Stimulated activated naive B cell treated with anti-CD40 and anti-IgM and Interleukin-4, amounts not matched to agents 10 μg/mL and 1 μg/mL and 100 μg/mL, for 72 hours (primary cell): Measurements from ENCODE around the gene AXIN1.
A peak's percentile ranks its signal among the peaks of the same experiment; 100 is the strongest.

Source experiments
- ATAC-seq, 2 donors: fragments of 150-1000 bp; cut with Tn5 transposase; replicated peaks; 2 replicates each; pipeline ENCODE4 v1.10.0; 2021; ENCODE audit warnings: moderate library complexity in 1 of 2
- DNase-seq: peaks from one replicate; pipeline ENCODE4 v3.0.0; 2021
- H3K27ac Mint-ChIP-seq: one replicate; pipeline ENCODE4 v1.8.0; 2022; ENCODE audit warnings: mild to moderate bottlenecking, mixed read lengths
- H3K27me3 Mint-ChIP-seq, 2 donors: one replicate each; pipeline ENCODE4 v1.8.0; 2022; ENCODE audit warnings: mixed read lengths in 2 of 2
- H3K36me3 Mint-ChIP-seq, 2 donors: one replicate each; pipeline ENCODE4 v1.8.0; 2022; ENCODE audit warnings: mixed read lengths in 2 of 2, mild to moderate bottlenecking in 1 of 2
- H3K4me1 Mint-ChIP-seq, 2 donors: one replicate each; pipeline ENCODE4 v1.8.0; 2022; ENCODE audit warnings: mixed read lengths in 2 of 2, mild to moderate bottlenecking in 1 of 2
- H3K4me3 Mint-ChIP-seq, 2 donors: one replicate each; pipeline ENCODE4 v1.8.0; 2022; ENCODE audit warnings: mild to moderate bottlenecking in 2 of 2, mixed read lengths in 2 of 2, moderate library complexity in 1 of 2
- H3K9me3 Mint-ChIP-seq, 2 donors: one replicate each; pipeline ENCODE4 v1.8.0; 2022; ENCODE audit warnings: mixed read lengths in 2 of 2, mild to moderate bottlenecking in 1 of 2

AXIN1 gene

GRCh38 chr16:325375-326145 lies 27.0 kb downstream of the AXIN1 start:
- H3K27ac Mint-ChIP-seq, result peak overlapping the region; percentile 93
- H3K4me3 Mint-ChIP-seq, result peak overlapping the region; percentile 73 to 81
- H3K27me3 Mint-ChIP-seq, result no peaks in the 10 kb centered on the region
- no peak for DNase-seq
- peaks cover 6 to 16% of the 10 kb centered on the region in 2 donors for H3K36me3 Mint-ChIP-seq
- no peaks in the 10 kb centered on the region for H3K9me3 Mint-ChIP-seq
- peaks cover 32 to 58% of the 10 kb centered on the region in 2 donors for H3K4me1 Mint-ChIP-seq
- no peak for ATAC-seq

DNA sequence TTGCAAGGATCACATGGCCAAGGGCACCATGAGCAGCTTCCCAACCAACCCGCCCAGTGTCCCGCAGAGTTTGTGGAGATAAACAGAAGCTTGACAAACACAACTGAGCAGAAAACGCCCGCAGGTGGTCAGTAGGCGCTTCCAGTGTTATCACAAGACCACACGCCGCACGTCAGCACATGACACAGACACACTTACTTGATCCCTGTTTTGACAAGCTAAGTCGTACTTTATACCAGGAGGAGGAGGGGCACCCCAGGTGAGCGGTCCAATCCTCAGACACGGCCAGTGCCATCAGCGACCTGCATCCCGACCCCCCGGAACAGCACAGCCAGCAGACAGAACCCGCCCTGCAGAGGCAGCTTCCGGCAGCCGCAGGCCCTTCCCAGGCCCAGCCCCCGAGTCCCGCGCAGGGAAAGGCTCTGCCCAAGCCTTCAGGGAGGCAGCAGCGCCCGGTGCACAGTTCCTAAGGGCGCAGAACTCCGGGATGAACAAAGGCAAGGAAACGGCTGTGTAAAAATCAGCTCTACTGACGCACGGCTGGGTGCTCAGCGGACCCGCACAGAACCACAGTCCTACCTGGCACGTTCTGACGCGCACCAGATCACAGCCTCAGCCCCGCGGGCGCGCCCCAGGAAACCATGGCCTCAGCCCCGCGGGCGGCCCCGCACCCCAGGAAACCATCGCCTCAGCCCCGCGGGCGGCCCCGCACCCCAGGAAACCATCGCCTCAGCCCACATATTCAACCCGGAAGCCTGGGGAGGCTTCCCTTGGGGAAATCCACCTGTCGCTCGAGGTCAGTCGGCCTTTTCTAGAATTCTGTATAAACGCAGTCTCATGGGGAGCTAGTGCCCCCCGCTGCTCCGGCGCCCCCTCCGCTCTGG lies 27.8 kb downstream of the AXIN1 start:
- peaks cover 4 to 16% of the 10 kb centered on the region in 2 donors for H3K36me3 Mint-ChIP-seq
- H3K27me3 Mint-ChIP-seq, result no peaks in the 10 kb centered on the region
- peak overlapping the region; percentile 73 to 81 for H3K4me3 Mint-ChIP-seq
- H3K4me1 Mint-ChIP-seq, result peaks cover 35 to 57% of the 10 kb centered on the region in 2 donors
- no peaks in the 10 kb centered on the region for H3K9me3 Mint-ChIP-seq
- H3K27ac Mint-ChIP-seq, result peak overlapping the region; percentile 93
- DNase-seq, result peak; percentile 20
- ATAC-seq, result peak; percentile 70 to 71

- ATAC-seq (no peak), DNase-seq (no peak)
- peaks cover 4 to 19% of the 10 kb centered on the region in 2 donors for H3K36me3 Mint-ChIP-seq
- H3K4me3 Mint-ChIP-seq, result no peak overlapping the region
- peak overlapping the region; percentile 93 for H3K27ac Mint-ChIP-seq
- H3K4me1 Mint-ChIP-seq, result peaks cover 36 to 63% of the 10 kb centered on the region in 2 donors
- no peaks in the 10 kb centered on the region for H3K27me3 Mint-ChIP-seq
- H3K9me3 Mint-ChIP-seq, result no peaks in the 10 kb centered on the region
Observed at GRCh38 chr16:324201-324450, 28.4 kb downstream of the AXIN1 start.

- Mint-ChIP-seq H3K27me3 (no peaks in the 10 kb centered on the region), H3K36me3 (peaks cover 7 to 31% of the 10 kb centered on the region in 2 donors), H3K4me3 (no peak overlapping the region), H3K27ac (no peak overlapping the region), H3K9me3 (no peaks in the 10 kb centered on the region), H3K4me1 (peaks cover 38 to 69% of the 10 kb centered on the region in 2 donors)
- ATAC-seq (no peak), DNase-seq (no peak)
Observed at GRCh38 chr16:322476-323143, 29.9 kb downstream of the AXIN1 start.

DNA sequence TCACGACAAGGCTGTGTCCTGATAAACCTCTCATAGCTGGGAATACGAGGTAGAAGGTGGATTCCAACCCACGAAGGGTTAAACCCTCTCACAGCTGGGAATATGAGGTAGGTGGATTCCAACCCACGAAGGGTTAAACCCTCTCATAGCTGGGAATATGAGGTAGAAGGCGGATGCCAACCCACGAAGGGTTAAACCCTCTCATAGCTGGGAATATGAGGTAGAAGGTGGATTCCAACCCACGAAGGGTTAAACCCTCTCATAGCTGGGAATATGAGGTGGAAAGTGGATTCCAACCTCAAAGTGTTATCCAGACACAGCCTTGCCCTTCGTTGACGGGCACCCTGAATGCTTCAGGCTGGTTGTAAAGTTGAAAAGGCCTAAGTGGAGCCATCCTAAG lies 31.0 kb downstream of the AXIN1 start:
- Mint-ChIP-seq H3K36me3 (peaks cover 7 to 31% of the 10 kb centered on the region in 2 donors), H3K9me3 (no peaks in the 10 kb centered on the region), H3K27ac (no peak overlapping the region), H3K27me3 (no peaks in the 10 kb centered on the region), H3K4me1 (peaks cover 37 to 64% of the 10 kb centered on the region in 2 donors), H3K4me3 (no peak overlapping the region)
- DNase-seq (no peak), ATAC-seq (no peak)

DNA sequence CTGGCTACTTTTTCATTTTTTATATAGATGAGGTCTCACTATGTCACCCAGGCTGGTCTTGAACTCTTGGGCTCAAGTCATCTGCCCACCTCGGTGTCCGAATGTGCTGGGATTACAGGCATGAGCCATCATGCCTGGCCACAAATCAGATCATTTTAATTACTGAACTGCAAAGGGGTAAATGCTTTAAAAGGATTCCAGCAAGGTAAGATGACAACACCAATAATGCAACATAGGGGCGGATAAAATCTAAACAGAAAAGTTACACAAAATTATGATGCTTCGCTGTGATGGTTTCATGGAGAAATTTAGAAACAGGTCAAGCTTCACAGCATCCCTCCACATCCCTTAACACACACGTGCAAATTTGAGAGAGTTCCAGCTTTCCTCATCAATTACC lies 32.3 kb downstream of the AXIN1 start:
- Mint-ChIP-seq H3K27ac (no peak overlapping the region), H3K4me3 (no peak overlapping the region), H3K36me3 (peaks cover 7 to 31% of the 10 kb centered on the region in 2 donors), H3K9me3 (no peaks in the 10 kb centered on the region), H3K4me1 (peaks cover 34 to 58% of the 10 kb centered on the region in 2 donors), H3K27me3 (no peaks in the 10 kb centered on the region)
- no peak for DNase-seq
- ATAC-seq, result no peak

GRCh38 chr16:318628-319027 lies 33.9 kb downstream of the AXIN1 start:
- H3K36me3 Mint-ChIP-seq, result peaks cover 16 to 41% of the 10 kb centered on the region in 2 donors
- no peak overlapping the region for H3K27ac Mint-ChIP-seq
- no peaks in the 10 kb centered on the region for H3K9me3 Mint-ChIP-seq
- no peak for DNase-seq
- no peaks in the 10 kb centered on the region for H3K27me3 Mint-ChIP-seq
- no peak overlapping the region for H3K4me3 Mint-ChIP-seq
- peak in 1 of 2 donors; percentile 31 for ATAC-seq
- peaks cover 20 to 42% of the 10 kb centered on the region in 2 donors for H3K4me1 Mint-ChIP-seq

- no peak overlapping the region for H3K4me3 Mint-ChIP-seq
Observed at GRCh38 chr16:317583-317982, 34.9 kb downstream of the AXIN1 start.

GRCh38 chr16:316741-317464 lies 35.6 kb downstream of the AXIN1 start:
- no peaks in the 10 kb centered on the region for H3K9me3 Mint-ChIP-seq
- H3K4me3 Mint-ChIP-seq, result no peak overlapping the region
- H3K27ac Mint-ChIP-seq, result peak overlapping the region; percentile 42
- H3K4me1 Mint-ChIP-seq, result peaks cover 14 to 28% of the 10 kb centered on the region in 2 donors
- ATAC-seq, result no peak
- DNase-seq, result no peak
- H3K27me3 Mint-ChIP-seq, result no peaks in the 10 kb centered on the region
- H3K36me3 Mint-ChIP-seq, result peaks cover 16 to 37% of the 10 kb centered on the region in 2 donors

More at GRCh38 chr16:317583-317982, 34.9 kb downstream of the AXIN1 start:
- peaks cover 16 to 38% of the 10 kb centered on the region in 2 donors for H3K36me3 Mint-ChIP-seq
- peaks cover 17 to 32% of the 10 kb centered on the region in 2 donors for H3K4me1 Mint-ChIP-seq
- no peak for ATAC-seq
- no peaks in the 10 kb centered on the region for H3K9me3 Mint-ChIP-seq
- H3K27ac Mint-ChIP-seq, result no peak overlapping the region
- DNase-seq, result no peak
- no peaks in the 10 kb centered on the region for H3K27me3 Mint-ChIP-seq

- Mint-ChIP-seq H3K27ac (no peak overlapping the region), H3K27me3 (no peaks in the 10 kb centered on the region), H3K4me1 (peaks cover 11 to 23% of the 10 kb centered on the region in 2 donors), H3K36me3 (peaks cover 26 to 39% of the 10 kb centered on the region in 2 donors), H3K4me3 (no peak overlapping the region), H3K9me3 (no peaks in the 10 kb centered on the region)
- ATAC-seq (no peak), DNase-seq (no peak)
Observed at GRCh38 chr16:314795-315299, 37.7 kb downstream of the AXIN1 start.

- no peak for ATAC-seq
- H3K27ac Mint-ChIP-seq, result no peak overlapping the region
- H3K9me3 Mint-ChIP-seq, result no peaks in the 10 kb centered on the region
- H3K27me3 Mint-ChIP-seq, result no peaks in the 10 kb centered on the region
- H3K4me1 Mint-ChIP-seq, result peaks cover 10 to 23% of the 10 kb centered on the region in 2 donors
- DNase-seq, result no peak
- peaks cover 29 to 37% of the 10 kb centered on the region in 2 donors for H3K36me3 Mint-ChIP-seq
- H3K4me3 Mint-ChIP-seq, result no peak overlapping the region
Observed at GRCh38 chr16:314351-314750, 38.2 kb downstream of the AXIN1 start.

DNA sequence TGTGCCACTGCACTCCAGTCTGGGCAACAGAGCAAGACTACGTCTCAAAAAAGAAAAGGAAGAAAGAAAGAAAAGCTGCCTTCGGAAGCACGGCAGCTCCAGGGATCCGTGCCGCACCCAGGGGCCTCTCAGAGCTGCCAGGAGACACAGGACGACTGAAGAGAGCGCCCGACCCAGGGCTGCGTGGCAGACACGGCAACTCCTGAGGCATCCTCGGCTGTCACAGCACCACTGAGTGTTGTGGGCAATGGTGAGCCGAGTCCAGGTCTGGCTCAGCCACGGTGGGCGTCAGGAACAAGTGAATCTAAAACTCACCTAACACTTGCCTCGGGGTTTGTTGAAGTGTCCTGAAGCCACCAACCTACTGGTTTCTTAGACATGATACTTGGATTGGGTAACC lies 40.8 kb downstream of the AXIN1 start:
- Mint-ChIP-seq H3K4me3 (no peak overlapping the region), H3K27me3 (no peaks in the 10 kb centered on the region), H3K36me3 (peaks cover 29 to 41% of the 10 kb centered on the region in 2 donors), H3K27ac (no peak overlapping the region), H3K9me3 (no peaks in the 10 kb centered on the region), H3K4me1 (peaks cover 6 to 28% of the 10 kb centered on the region in 2 donors)
- DNase-seq, result no peak
- ATAC-seq, result no peak

GRCh38 chr16:309476-309875 lies 43.0 kb downstream of the AXIN1 start:
- Mint-ChIP-seq H3K9me3 (no peaks in the 10 kb centered on the region), H3K4me3 (no peak overlapping the region), H3K27me3 (no peaks in the 10 kb centered on the region), H3K36me3 (peaks cover 37 to 44% of the 10 kb centered on the region in 2 donors), H3K27ac (no peak overlapping the region), H3K4me1 (peaks cover 6 to 33% of the 10 kb centered on the region in 2 donors)
- ATAC-seq (peak; percentile 50 to 52), DNase-seq (no peak)
